Glutamatergic neuron (in vitro differentiated cells): ENCODE measurements around the gene MYH13. TPM values are rescaled to one million over a fixed set of nuclear protein-coding genes. Genes with fewer than 3 reads are reported as not detected.

Source experiments
- DNase-seq: peaks from one replicate; pipeline ENCODE4 v3.0.0; 2022
- H3K27ac Mint-ChIP-seq: one replicate; pipeline ENCODE4 v1.8.0; 2020; ENCODE audit warnings: mild to moderate bottlenecking, mixed read lengths, inconsistent platforms; ENCODE audit not compliant: unreplicated experiment
- H3K27me3 Mint-ChIP-seq: one replicate; pipeline ENCODE4 v1.8.0; 2020; ENCODE audit warnings: mild to moderate bottlenecking, moderate library complexity, mixed read lengths, inconsistent platforms; ENCODE audit not compliant: unreplicated experiment
- H3K36me3 Mint-ChIP-seq: one replicate; pipeline ENCODE4 v1.8.0; 2020; ENCODE audit warnings: mild to moderate bottlenecking, mixed read lengths, inconsistent platforms; ENCODE audit not compliant: unreplicated experiment
- H3K4me1 Mint-ChIP-seq: one replicate; pipeline ENCODE4 v1.8.0; 2020; ENCODE audit warnings: mild to moderate bottlenecking, low read depth, mixed read lengths, inconsistent platforms; ENCODE audit not compliant: unreplicated experiment
- H3K4me3 Mint-ChIP-seq: one replicate; pipeline ENCODE4 v1.8.0; 2020; ENCODE audit warnings: mild to moderate bottlenecking, mixed read lengths, inconsistent platforms; ENCODE audit not compliant: unreplicated experiment
- H3K9me3 Mint-ChIP-seq: one replicate; pipeline ENCODE4 v1.8.0; 2020; ENCODE audit warnings: mild to moderate bottlenecking, moderate library complexity, mixed read lengths, inconsistent platforms; ENCODE audit not compliant: unreplicated experiment
- CTCF ChIP-seq: fragments of 200-600 bp; sonication (generic); IDR thresholded peaks from one replicate; pipeline ENCODE4 v1.5.0; 2021; ENCODE audit not compliant: partially characterized antibody, unreplicated experiment
- total RNA-seq: library from RNA; stranded (reverse); fragmentation: NEBNext Ultra II Directional; extraction: Animal tissue kit (Norgen Biotek cat#: 25700); gene quantifications from one replicate; pipeline ENCODE4 v1.2.1, GENCODE V29; 2021; ENCODE audit not compliant: unreplicated experiment

MYH13 gene
- total RNA-seq, 1 donor from 2014 or later = not detected

DNA sequence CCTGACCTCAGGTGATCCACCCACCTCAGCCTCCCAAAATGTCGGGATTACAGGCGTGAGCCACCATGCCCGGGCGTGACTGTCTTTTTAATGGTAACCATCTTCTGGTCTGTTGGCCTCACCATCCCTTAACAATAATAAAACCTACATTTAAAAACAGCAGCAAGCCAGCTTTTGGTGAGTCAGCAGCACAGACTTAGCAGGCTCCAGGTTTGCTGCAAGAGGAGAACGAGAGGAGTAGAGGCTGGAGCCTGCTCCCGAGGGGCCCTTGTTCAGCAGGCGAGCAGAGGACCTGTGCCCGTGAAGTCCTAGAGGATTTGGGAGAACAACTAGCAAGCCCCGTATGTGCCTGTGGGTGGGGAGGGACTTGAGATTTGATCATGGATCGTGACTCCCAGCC, 35.7 kb downstream of the MYH13 start:
- Mint-ChIP-seq H3K4me3 (no peak overlapping the region), H3K27ac (no peak overlapping the region), H3K4me1 (peaks cover 2% of the 10 kb centered on the region), H3K27me3 (peaks cover 2% of the 10 kb centered on the region), H3K9me3 (peaks cover 4% of the 10 kb centered on the region), H3K36me3 (no peaks in the 10 kb centered on the region)
- TF ChIP-seq CTCF = no peak
- no peak for DNase-seq

- H3K27ac Mint-ChIP-seq = no peak overlapping the region
- no peak overlapping the region for H3K4me3 Mint-ChIP-seq
- DNase-seq = no peak
- H3K4me1 Mint-ChIP-seq = peaks cover 2% of the 10 kb centered on the region
- no peaks in the 10 kb centered on the region for H3K36me3 Mint-ChIP-seq
- H3K9me3 Mint-ChIP-seq = peaks cover 6% of the 10 kb centered on the region
- TF ChIP-seq CTCF = no peak
- H3K27me3 Mint-ChIP-seq = peaks cover 2% of the 10 kb centered on the region
Measured at GRCh38 chr17:10336393-10336792, 36.4 kb downstream of the MYH13 start.

GRCh38 chr17:10332515-10332914, 40.3 kb downstream of the MYH13 start:
- no peaks in the 10 kb centered on the region for H3K36me3 Mint-ChIP-seq
- no peak overlapping the region for H3K4me3 Mint-ChIP-seq
- no peak for TF ChIP-seq CTCF
- no peak for DNase-seq
- H3K27ac Mint-ChIP-seq = no peak overlapping the region
- no peaks in the 10 kb centered on the region for H3K4me1 Mint-ChIP-seq
- peaks cover 9% of the 10 kb centered on the region for H3K27me3 Mint-ChIP-seq
- peaks cover 10% of the 10 kb centered on the region for H3K9me3 Mint-ChIP-seq

DNA sequence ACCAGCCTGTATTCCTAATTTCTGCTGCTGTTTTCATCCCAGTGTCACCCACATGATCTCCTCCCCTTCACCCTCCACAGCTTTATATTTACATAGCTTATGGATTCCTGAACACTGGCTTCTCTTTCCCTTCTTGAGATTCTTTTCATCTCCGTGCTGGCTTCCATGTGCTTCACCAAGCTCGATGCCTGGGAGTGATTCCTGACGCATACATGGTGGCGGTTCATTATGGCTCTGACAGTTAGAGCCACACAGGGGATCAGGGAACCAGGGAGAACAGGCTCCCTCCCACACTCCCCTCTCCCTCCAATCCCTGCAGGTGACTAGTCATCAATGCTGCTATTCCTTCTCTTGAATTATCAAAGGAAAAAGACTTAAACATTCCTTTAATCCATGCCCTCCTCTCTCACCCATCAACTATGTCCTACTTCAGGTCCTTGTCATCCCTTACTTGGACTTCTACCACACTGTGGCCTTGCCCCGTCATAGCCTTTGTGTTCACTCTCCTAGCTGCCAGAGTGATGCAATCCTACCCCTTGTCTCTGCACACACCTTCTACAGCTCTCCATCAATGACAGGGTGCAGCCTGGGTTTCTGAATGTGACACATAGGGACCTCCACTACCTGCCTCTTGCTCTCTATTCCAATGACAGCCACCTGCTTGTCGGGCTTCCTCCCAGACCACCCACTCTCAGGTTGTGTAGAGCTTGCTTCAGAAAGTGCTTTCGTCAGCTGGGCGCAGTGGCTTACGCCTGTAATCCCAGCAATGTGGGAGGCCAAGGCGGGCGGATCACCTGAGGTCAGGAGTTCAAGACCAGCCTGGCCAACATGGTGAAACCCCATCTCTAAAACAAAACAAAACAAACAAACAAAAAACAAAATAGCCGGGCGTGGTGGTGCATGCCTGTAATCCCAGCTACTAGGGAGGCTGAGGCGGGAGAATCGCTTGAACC, 43.6 kb downstream of the MYH13 start:
- no peak for DNase-seq
- TF ChIP-seq CTCF = no peak

GRCh38 chr17:10328206-10328605, 44.6 kb downstream of the MYH13 start:
- Mint-ChIP-seq H3K36me3 (no peaks in the 10 kb centered on the region), H3K9me3 (peaks cover 6% of the 10 kb centered on the region), H3K27ac (no peak overlapping the region), H3K4me1 (no peaks in the 10 kb centered on the region), H3K4me3 (no peak overlapping the region), H3K27me3 (peaks cover 8% of the 10 kb centered on the region)
- DNase-seq = no peak
- no peak for TF ChIP-seq CTCF

More for the DNA sequence above, 43.6 kb downstream of the MYH13 start:
- H3K4me1 Mint-ChIP-seq = no peaks in the 10 kb centered on the region
- no peak overlapping the region for H3K4me3 Mint-ChIP-seq
- H3K27me3 Mint-ChIP-seq = peaks cover 8% of the 10 kb centered on the region
- no peaks in the 10 kb centered on the region for H3K36me3 Mint-ChIP-seq
- no peak overlapping the region for H3K27ac Mint-ChIP-seq
- H3K9me3 Mint-ChIP-seq = peaks cover 6% of the 10 kb centered on the region
